DOHH2 (cell line): ENCODE data around the gene CIB1.

Experiments used
- CTCF ChIP-seq: fragments of 200-600 bp; sonication (generic); IDR thresholded peaks from one replicate; pipeline ENCODE4 v1.5.1; 2014; ENCODE audit warnings: antibody characterized with exemption, mild to moderate bottlenecking, low read depth, low read length; ENCODE audit not compliant: poor library complexity, severe bottlenecking
- EZH2phosphoT487 ChIP-seq: fragments of 200-600 bp; sonication (generic); IDR thresholded peaks from 2 replicates; pipeline ENCODE4 v1.6.1; 2017; ENCODE audit warnings: borderline replicate concordance, mild to moderate bottlenecking, antibody characterized with exemption, low read length, moderate library complexity, mixed read lengths

- TF ChIP-seq EZH2phosphoT487 (no peak), CTCF (no peak)
These were observed 19.9 kb downstream of the CIB1 start for GRCh38 chr15:90213818-90214204.
